ENCODE data around the gene SIGLEC15. TPM values are rescaled to one million over a fixed set of nuclear protein-coding genes. Genes with fewer than 3 reads are reported as not detected.

SIGLEC15 gene
- total RNA-seq, 4 donors from 2014 or later, result not detected

- in situ Hi-C loops (cut with MboI; ENCODE audit: low sequenced_read_pairs in 4 of 4) (loop anchor here in 1 of 4 donors (10.0 kb wide), 1 partner anchor 59 kb away; no protein-coding TSS in a partner anchor), intact Hi-C loops (cut with DNase I; ENCODE audit: low total_unique reads) (no loop called here)
- Histone ChIP-seq H3K9me3 (no peaks in the 10 kb centered on the region), H3K27me3 (peaks cover 28 to 36% (median 31%) of the 10 kb centered on the region in 3 donors), H3K36me3 (no peaks in the 10 kb centered on the region), H3K4me3 (no peak overlapping the region), H3K4me1 (peaks cover 4 to 7% of the 10 kb centered on the region in 2 donors), H3K27ac (no peak overlapping the region)
- TF ChIP-seq POLR2A (IDR thresholded peaks at IDR 0.05) (no peak), CTCF (IDR thresholded peaks at IDR 0.05 in 4 of 5, conservative IDR thresholded peaks at IDR 0.05 in 1 of 5) (no peak)
- DNase-seq, result no peak
- no peak for ATAC-seq
Measured at GRCh38 chr18:45833846-45834245, 8.4 kb downstream of the SIGLEC15 start.

- Histone ChIP-seq H3K9me3 (no peaks in the 10 kb centered on the region), H3K27ac (no peak overlapping the region), H3K4me3 (no peak overlapping the region), H3K4me1 (peaks cover 4 to 7% of the 10 kb centered on the region in 2 donors), H3K36me3 (no peaks in the 10 kb centered on the region), H3K27me3 (peaks cover 32 to 41% (median 35%) of the 10 kb centered on the region in 3 donors)
- in situ Hi-C loops (cut with MboI; ENCODE audit: low sequenced_read_pairs in 4 of 4) (loop anchor here in 1 of 4 donors (10.0 kb wide), 1 partner anchor 60 kb away; no protein-coding TSS in a partner anchor), intact Hi-C loops (cut with DNase I; ENCODE audit: low total_unique reads) (no loop called here)
- ATAC-seq, result no peak
- TF ChIP-seq POLR2A (IDR thresholded peaks at IDR 0.05) (no peak), CTCF (IDR thresholded peaks at IDR 0.05 in 4 of 5, conservative IDR thresholded peaks at IDR 0.05 in 1 of 5) (no peak)
- DNase-seq, result no peak
Measured at GRCh38 chr18:45834306-45834705, 8.8 kb downstream of the SIGLEC15 start.

- ATAC-seq (no peak), DNase-seq (no peak)
- H3K27ac ChIP-seq, result no peak overlapping the region
- H3K4me1 ChIP-seq, result peaks cover 4 to 7% of the 10 kb centered on the region in 2 donors
- H3K27me3 ChIP-seq, result peaks cover 39 to 46% (median 40%) of the 10 kb centered on the region in 3 donors
- no peaks in the 10 kb centered on the region for H3K36me3 ChIP-seq
- H3K9me3 ChIP-seq, result no peaks in the 10 kb centered on the region
- intact Hi-C loops (cut with DNase I; ENCODE audit: low total_unique reads), result no loop called here
- TF ChIP-seq POLR2A (IDR thresholded peaks at IDR 0.05), result no peak
- in situ Hi-C loops (cut with MboI; ENCODE audit: low sequenced_read_pairs in 4 of 4), result loop anchor here in 1 of 4 donors (10.0 kb wide), 1 partner anchor 60 kb away; no protein-coding TSS in a partner anchor
- no peak overlapping the region for H3K4me3 ChIP-seq
Measured at GRCh38 chr18:45835057-45835636, 9.7 kb downstream of the SIGLEC15 start.

- TF ChIP-seq POLR2A (IDR thresholded peaks at IDR 0.05) (no peak), CTCF (IDR thresholded peaks at IDR 0.05 in 4 of 5, conservative IDR thresholded peaks at IDR 0.05 in 1 of 5) (no peak)
- H3K27ac ChIP-seq, result no peak overlapping the region
- in situ Hi-C loops (cut with MboI; ENCODE audit: low sequenced_read_pairs in 4 of 4) (loop anchor here in 1 of 4 donors (10.0 kb wide), 1 partner anchor 62 kb away; no protein-coding TSS in a partner anchor), intact Hi-C loops (cut with DNase I; ENCODE audit: low total_unique reads) (no loop called here)
- H3K27me3 ChIP-seq, result peaks cover 39 to 42% (median 40%) of the 10 kb centered on the region in 3 donors
- H3K4me3 ChIP-seq, result no peak overlapping the region
- no peaks in the 10 kb centered on the region for H3K36me3 ChIP-seq
- H3K9me3 ChIP-seq, result no peaks in the 10 kb centered on the region
- DNase-seq (no peak), ATAC-seq (no peak)
- peaks cover 4 to 7% of the 10 kb centered on the region in 2 donors for H3K4me1 ChIP-seq
Measured at GRCh38 chr18:45836242-45837205, 11.0 kb downstream of the SIGLEC15 start.
